NCI-H2029 treated with DMSO at 0.1 percent for 48 hours (cell line): ENCODE measurements around the gene NBPF19.
"Not testable (repeated sequence)": the region's sequence is repeated elsewhere in the genome, so short reads cannot be mapped to it uniquely, and the experiment has no call there.

Source experiments
- DNase-seq: peaks from one replicate; lab custom pipeline; 2025; lab: John Stamatoyannopoulos, UW

Gene NBPF19, protein sequence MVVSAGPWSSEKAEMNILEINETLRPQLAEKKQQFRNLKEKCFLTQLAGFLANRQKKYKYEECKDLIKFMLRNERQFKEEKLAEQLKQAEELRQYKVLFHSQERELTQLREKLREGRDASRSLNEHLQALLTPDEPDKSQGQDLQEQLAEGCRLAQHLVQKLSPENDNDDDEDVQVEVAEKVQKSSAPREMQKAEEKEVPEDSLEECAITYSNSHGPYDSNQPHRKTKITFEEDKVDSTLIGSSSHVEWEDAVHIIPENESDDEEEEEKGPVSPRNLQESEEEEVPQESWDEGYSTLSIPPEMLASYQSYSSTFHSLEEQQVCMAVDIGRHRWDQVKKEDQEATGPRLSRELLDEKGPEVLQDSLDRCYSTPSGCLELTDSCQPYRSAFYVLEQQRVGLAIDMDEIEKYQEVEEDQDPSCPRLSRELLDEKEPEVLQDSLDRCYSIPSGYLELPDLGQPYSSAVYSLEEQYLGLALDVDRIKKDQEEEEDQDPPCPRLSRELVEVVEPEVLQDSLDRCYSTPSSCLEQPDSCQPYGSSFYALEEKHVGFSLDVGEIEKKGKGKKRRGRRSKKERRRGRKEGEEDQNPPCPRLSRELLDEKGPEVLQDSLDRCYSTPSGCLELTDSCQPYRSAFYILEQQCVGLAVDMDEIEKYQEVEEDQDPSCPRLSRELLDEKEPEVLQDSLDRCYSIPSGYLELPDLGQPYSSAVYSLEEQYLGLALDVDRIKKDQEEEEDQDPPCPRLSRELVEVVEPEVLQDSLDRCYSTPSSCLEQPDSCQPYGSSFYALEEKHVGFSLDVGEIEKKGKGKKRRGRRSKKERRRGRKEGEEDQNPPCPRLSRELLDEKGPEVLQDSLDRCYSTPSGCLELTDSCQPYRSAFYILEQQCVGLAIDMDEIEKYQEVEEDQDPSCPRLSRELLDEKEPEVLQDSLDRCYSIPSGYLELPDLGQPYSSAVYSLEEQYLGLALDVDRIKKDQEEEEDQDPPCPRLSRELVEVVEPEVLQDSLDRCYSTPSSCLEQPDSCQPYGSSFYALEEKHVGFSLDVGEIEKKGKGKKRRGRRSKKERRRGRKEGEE (N-terminal part only)

DNA sequence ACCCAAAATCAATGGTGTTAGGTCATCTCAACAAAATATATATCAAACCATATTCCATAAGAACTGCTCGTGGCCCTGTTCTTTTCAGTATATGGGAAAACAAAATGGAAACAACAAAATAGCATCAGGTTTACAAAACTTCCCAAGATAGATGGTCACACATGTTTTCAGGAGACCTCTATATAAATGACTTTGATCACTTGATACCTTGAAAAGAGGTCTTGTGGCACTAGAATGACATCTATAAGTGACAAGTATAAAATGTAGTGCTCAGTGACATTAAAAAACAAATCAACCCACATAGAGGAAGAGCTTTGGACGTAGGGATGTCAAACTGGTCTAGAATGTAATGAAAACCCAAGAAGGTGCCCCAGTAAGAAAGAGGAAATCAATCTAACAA is at the start of gene NBPF19:
Gene NBPF19, plus strand, starts transcription at position 301 of the 400 bp plus-strand sequence. CDS start 888 bp downstream, outside the sequence.
- DNase-seq = not testable (repeated sequence)

DNA sequence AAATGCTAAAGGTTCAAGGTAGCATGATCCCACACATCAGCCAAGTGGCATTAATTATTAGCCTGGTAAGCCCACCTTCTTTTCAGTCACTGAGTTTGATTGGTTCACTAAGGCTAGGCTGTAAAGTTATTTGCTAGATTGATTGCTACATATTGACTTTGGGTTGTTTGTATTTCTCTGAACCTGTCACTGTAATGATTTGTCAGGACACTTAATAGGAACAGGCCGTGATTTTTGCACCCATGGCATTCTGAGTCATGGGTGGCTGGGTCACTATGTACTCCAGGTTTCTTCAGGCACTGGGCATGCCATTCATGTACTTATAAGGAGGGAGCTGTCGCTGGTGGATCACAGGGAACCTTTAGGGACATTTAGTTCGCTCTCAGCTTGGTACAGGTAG is 46.5 kb upstream of the NBPF19 start:
- DNase-seq = not testable (repeated sequence)

DNA sequence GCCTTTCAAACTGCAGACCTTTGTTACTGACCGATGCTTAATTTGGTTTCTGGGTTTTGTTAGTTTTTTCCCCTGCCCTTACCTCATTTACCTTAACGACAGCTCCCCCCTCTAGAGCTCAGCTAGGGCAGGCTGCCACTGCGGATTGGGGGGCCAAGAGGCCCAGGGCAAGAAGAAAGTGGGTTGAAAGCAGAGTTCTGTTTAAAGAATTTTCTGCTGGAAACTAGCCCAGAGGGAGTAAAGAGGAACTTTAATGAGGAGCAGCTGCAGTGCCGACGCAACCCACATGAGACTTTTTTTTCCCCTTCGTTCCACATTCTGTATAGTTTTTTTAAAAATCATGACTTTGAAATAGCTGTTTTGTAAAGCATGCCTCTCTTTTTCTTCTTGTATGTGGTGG is 29.4 kb upstream of the NBPF19 start:
- DNase-seq = not testable (repeated sequence)

DNA sequence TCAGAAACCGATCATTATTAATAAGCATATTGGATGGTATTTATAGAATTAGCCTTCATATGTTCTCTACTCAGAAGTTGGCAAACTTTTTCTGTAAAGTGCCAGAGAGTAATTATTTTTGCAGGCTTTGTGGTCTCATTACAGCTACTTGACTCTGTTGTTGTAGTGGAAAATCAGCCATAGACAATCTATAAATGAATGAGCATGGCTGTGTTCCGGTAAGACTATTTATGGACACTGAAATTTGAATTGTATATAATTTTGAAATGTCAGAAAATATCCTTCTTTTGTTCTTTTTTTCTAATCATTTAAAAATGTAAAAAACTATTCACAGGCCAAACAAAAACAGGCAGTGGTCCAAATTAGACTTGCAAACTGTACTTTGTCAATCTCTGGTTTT is 22.6 kb upstream of the NBPF19 start:
- not testable (repeated sequence) for DNase-seq

DNA sequence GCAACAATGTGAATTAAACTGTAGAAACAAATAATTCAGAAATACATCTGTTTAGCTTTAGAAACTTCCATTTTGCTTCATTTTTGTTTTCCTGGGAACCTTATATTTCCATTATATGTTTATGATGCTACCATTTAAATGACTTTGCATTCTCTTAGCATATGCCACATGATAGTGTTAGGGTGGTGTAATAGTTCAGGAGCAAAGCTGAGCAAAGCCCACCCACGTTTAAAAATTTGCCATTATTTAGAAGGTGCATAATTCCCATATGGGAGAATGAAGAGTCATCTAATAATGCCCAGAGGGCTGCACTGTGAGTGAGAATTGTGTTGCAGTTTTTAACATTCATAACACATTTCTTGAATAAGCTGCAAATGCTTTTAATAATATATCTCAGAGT is 22.2 kb upstream of the NBPF19 start:
- not testable (repeated sequence) for DNase-seq

DNA sequence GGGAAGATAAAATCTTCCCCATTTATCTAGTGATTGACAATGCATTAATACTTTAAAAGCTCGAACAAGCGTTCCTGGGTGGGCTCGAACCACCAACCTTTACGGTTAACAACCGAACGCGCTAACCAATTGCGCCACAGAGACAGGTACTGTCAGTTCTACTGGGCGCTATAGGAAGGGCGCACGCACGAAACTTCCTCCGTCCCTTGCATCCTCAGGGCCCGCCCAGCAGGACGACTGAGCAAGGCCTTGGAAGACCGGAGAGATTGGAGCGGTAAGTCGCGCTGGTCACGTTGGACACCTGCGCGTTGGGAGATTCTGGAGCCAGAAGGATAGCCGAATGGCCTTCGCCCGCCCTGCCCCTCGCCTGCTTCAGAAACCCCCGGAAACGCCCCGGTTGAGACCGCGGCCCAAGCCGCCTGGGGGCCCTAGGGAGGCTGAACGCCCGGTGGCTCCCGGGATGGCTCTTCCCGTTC is 83.5 kb downstream of the NBPF19 start:
- DNase-seq = not testable (repeated sequence)

DNA sequence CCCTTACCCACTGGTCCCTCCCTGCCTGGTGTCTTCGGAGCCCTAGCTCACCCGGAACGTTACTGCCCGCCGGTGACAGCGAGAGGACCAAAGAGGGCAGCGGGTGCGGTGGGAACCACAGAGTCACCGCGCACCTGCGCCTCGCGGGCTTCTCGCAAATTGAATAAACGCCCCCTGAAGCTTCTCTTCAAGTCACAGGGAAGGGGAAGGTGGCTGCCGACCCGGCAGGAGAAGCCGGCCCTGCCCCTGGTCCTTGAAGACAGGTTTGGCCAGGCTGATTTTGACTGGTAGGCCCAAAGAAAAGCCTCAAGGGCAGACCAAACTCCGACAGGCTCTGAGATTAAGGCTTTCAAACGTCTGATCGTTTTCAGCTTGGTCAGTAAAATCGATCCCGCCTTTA is 87.0 kb downstream of the NBPF19 start:
- DNase-seq = not testable (repeated sequence)

DNA sequence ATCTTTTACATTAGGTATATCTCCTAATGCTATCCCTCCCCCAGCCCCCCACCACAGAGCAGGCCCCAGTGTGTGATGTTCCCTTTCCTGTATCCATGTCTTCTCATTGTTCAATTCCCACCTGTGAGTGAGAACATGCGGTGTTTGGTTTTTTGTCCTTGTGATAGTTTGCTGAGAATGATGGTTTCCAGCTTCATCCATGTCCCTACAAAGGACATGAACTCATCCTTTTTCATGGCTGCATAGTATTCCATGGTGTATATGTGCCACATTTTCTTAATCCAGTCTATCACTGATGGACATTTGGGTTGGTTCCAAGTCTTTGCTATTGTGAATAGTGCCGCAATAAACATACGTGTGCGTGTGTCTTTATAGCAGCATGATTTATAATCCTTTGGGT is 90.6 kb downstream of the NBPF19 start:
- DNase-seq = not testable (repeated sequence)

DNA sequence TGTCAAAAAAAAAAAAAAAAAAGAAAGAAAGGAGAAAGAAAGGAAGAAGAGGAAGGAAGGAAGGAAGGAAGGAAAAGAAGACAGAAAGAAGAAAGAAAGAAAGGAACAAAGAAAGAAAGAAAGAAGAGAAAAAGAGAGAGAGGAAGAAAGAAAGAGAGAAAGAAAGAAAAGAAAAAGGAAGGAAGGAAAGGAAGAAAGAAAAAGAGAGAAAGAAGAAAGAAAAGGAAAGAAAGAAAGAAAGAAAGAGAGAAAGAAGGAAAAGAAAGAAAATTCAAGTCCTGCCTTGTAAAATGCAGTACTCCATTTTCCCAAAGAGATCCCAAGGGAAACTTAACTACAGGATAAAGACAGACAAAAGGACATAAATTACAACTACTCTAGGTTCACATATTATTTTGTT is 97.9 kb downstream of the NBPF19 start:
- DNase-seq = not testable (repeated sequence)

DNA sequence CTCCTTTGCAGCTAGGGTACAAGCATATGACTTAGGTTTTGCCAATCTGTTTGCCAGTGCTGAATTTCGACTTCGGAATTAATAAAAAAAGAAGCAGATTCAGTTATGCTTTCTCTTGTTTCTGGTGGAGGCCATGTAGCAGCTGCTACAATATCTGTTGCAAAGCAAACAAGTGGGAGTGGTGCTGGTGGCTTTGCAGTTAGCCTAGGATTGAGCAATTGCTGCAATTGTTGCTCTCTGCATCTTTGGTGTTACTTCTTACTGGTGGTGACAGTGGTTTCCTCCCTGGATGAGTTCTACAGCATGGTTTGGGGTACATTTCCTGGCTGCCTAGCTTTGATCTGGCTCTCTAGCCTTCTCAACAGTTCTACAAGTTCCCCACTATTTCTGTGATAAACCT is 110.7 kb downstream of the NBPF19 start:
- not testable (repeated sequence) for DNase-seq
